CD4-positive, alpha-beta memory T cell (primary cell): ENCODE results near the gene LFNG. TPM values are rescaled to one million over a fixed set of nuclear protein-coding genes. Genes with fewer than 3 reads are reported as not detected.
A peak's percentile ranks its signal among the peaks of the same experiment; 100 is the strongest.

ENCODE experiments used
- CTCF ChIA-PET: fragments of 350-600 bp; sonication (Branson Sonifier 250); formaldehyde crosslinking; loops from one replicate; lab custom pipeline; 2021; ENCODE audit warnings: inconsistent platforms; ENCODE audit not compliant: partially characterized antibody; lab: Charles Lee
- POLR2A ChIA-PET: fragments of 350-600 bp; sonication (Branson Sonifier 250); formaldehyde crosslinking; loops from one replicate; lab custom pipeline; 2021; ENCODE audit not compliant: partially characterized antibody; lab: Charles Lee
- DNase-seq, 5 donors: peaks; one replicate each; pipeline versions ENCODE4 v3.0.0 to v3.0.0-alpha.2; 2020 to 2022; ENCODE audit warnings: mixed read lengths in 1 of 5
- H3K27ac ChIP-seq: one replicate; pipeline ENCODE4 v1.7.0; 2013; ENCODE audit warnings: low read depth, low read length
- H3K27me3 ChIP-seq: 2 replicates; pipeline ENCODE4 v1.7.0; 2013; ENCODE audit warnings: mild to moderate bottlenecking, low read length, moderate library complexity; ENCODE audit not compliant: insufficient read depth
- H3K36me3 ChIP-seq: 2 replicates; pipeline ENCODE4 v1.7.0; 2013; ENCODE audit warnings: mild to moderate bottlenecking, low read length, moderate library complexity; ENCODE audit not compliant: insufficient read depth
- H3K4me1 ChIP-seq: 2 replicates; pipeline ENCODE4 v1.7.0; 2013; ENCODE audit warnings: mild to moderate bottlenecking, low read length, moderate library complexity; ENCODE audit not compliant: insufficient read depth
- H3K4me3 ChIP-seq, 2 donors: one replicate each; pipeline ENCODE4 v1.7.0; 2013; ENCODE audit warnings: low read length in 2 of 2, mild to moderate bottlenecking in 1 of 2
- H3K9me3 ChIP-seq, 2 donors: one replicate each; pipeline ENCODE4 v1.7.0; 2013; ENCODE audit warnings: low read length in 2 of 2, control low read depth in 1 of 2; ENCODE audit not compliant: control insufficient read depth in 1 of 2
- H3K27ac Mint-ChIP-seq, 7 donors: one replicate each; pipeline ENCODE4 v1.8.0; 2020 to 2021; ENCODE audit warnings: mixed read lengths in 7 of 7, mild to moderate bottlenecking in 6 of 7, inconsistent platforms in 3 of 7, moderate library complexity in 3 of 7
- H3K27me3 Mint-ChIP-seq, 2 donors: one replicate each; pipeline ENCODE4 v1.8.0; 2020 to 2021; ENCODE audit warnings: mixed read lengths in 2 of 2
- H3K36me3 Mint-ChIP-seq, 2 donors: one replicate each; pipeline ENCODE4 v1.8.0; 2020 to 2021; ENCODE audit warnings: mixed read lengths in 2 of 2, inconsistent platforms in 1 of 2, mild to moderate bottlenecking in 1 of 2
- H3K4me1 Mint-ChIP-seq, 4 donors: one replicate each; pipeline ENCODE4 v1.8.0; 2020 to 2021; ENCODE audit warnings: mixed read lengths in 4 of 4, mild to moderate bottlenecking in 1 of 4
- H3K4me3 Mint-ChIP-seq, 8 donors: one replicate each; pipeline ENCODE4 v1.8.0; 2020 to 2021; ENCODE audit warnings: mixed read lengths in 8 of 8, mild to moderate bottlenecking in 7 of 8, moderate library complexity in 6 of 8, inconsistent platforms in 3 of 8
- H3K9me3 Mint-ChIP-seq, 8 donors: one replicate each; pipeline ENCODE4 v1.8.0; 2020 to 2021; ENCODE audit warnings: mixed read lengths in 8 of 8, mild to moderate bottlenecking in 5 of 8, inconsistent platforms in 3 of 8, moderate library complexity in 1 of 8
- intact Hi-C: fragments of 100-400 bp; cut with micrococcal nuclease; formaldehyde crosslinking; loops from one replicate; pipeline ENCODE4 v1.15.1; 2023
- polyA plus RNA-seq, 2 donors: library from polyadenylated mRNA; unstranded; fragments of 300-500 nt; fragmentation: Illumina TruSeq; gene quantifications; one replicate each; pipeline ENCODE4 v1.2.3, GENCODE V29; 2021
- total RNA-seq, 2 experiments: library from RNA; stranded (reverse); gene quantifications; one replicate each; pipeline ENCODE4 v1.2.3, GENCODE V29; 2021

The LFNG gene
- total and polyA plus RNA-seq, 4 experiments from 2014 or later = 0.09 to 127 (median 64.3) TPM

GRCh38 chr7:2493205-2494164 is 26.1 kb upstream of the LFNG start:
- H3K4me3 Mint-ChIP-seq = no peak overlapping the region
- Histone ChIP-seq H3K4me1 (no peaks in the 10 kb centered on the region), H3K27me3 (no peaks in the 10 kb centered on the region), H3K36me3 (no peaks in the 10 kb centered on the region), H3K27ac (no peak overlapping the region), H3K9me3 (no peaks in the 10 kb centered on the region), H3K4me3 (no peak overlapping the region)
- peaks cover 2 to 3% of the 10 kb centered on the region in 2 donors for H3K27me3 Mint-ChIP-seq
- intact Hi-C loops = no loop called here
- peaks cover 0 to 2% (median 0%) of the 10 kb centered on the region in 8 donors for H3K9me3 Mint-ChIP-seq
- no peaks in the 10 kb centered on the region for H3K36me3 Mint-ChIP-seq
- peak overlapping the region in 1 of 7 donors; percentile 64 for H3K27ac Mint-ChIP-seq
- CTCF ChIA-PET = no interaction called here
- H3K4me1 Mint-ChIP-seq = peaks cover 0 to 8% (median 4%) of the 10 kb centered on the region in 4 donors
- POLR2A ChIA-PET = no interaction called here
- DNase-seq = no peak

GRCh38 chr7:2494191-2495130 is 25.1 kb upstream of the LFNG start:
- Histone ChIP-seq H3K36me3 (no peaks in the 10 kb centered on the region), H3K4me1 (no peaks in the 10 kb centered on the region), H3K27me3 (no peaks in the 10 kb centered on the region), H3K9me3 (no peaks in the 10 kb centered on the region), H3K4me3 (no peak overlapping the region), H3K27ac (no peak overlapping the region)
- Mint-ChIP-seq H3K27me3 (peaks cover 0 to 3% of the 10 kb centered on the region in 2 donors), H3K4me1 (peaks cover 0 to 5% (median under 1%) of the 10 kb centered on the region in 4 donors), H3K27ac (no peak overlapping the region), H3K36me3 (no peaks in the 10 kb centered on the region), H3K9me3 (peaks cover 0 to 2% (median 0%) of the 10 kb centered on the region in 8 donors), H3K4me3 (no peak overlapping the region)
- POLR2A ChIA-PET = no interaction called here
- DNase-seq = no peak
- CTCF ChIA-PET = no interaction called here
- intact Hi-C loops = no loop called here

GRCh38 chr7:2495418-2496299 is 23.9 kb upstream of the LFNG start:
- no peak overlapping the region for H3K4me3 Mint-ChIP-seq
- no peaks in the 10 kb centered on the region for H3K36me3 ChIP-seq
- DNase-seq = peak in 1 of 5 donors; percentile 13
- peaks cover 0 to 2% (median 0%) of the 10 kb centered on the region in 8 donors for H3K9me3 Mint-ChIP-seq
- H3K36me3 Mint-ChIP-seq = no peaks in the 10 kb centered on the region
- ChIA-PET CTCF (no interaction called here), POLR2A (no interaction called here)
- intact Hi-C loops = no loop called here
- H3K27me3 Mint-ChIP-seq = peaks cover 0 to 3% of the 10 kb centered on the region in 2 donors
- no peaks in the 10 kb centered on the region for H3K9me3 ChIP-seq
- H3K4me3 ChIP-seq = no peak overlapping the region
- peaks cover 0 to 5% (median under 1%) of the 10 kb centered on the region in 4 donors for H3K4me1 Mint-ChIP-seq
- H3K27ac Mint-ChIP-seq = no peak overlapping the region
- H3K27ac ChIP-seq = no peak overlapping the region
- no peaks in the 10 kb centered on the region for H3K4me1 ChIP-seq
- H3K27me3 ChIP-seq = no peaks in the 10 kb centered on the region

- no peaks in the 10 kb centered on the region for H3K36me3 ChIP-seq
- Mint-ChIP-seq H3K4me1 (peaks cover 0 to 4% (median under 1%) of the 10 kb centered on the region in 4 donors), H3K36me3 (no peaks in the 10 kb centered on the region), H3K4me3 (no peak overlapping the region), H3K27ac (no peak overlapping the region), H3K9me3 (peaks cover 0 to 1% (median 0%) of the 10 kb centered on the region in 8 donors), H3K27me3 (peaks cover 0 to 3% of the 10 kb centered on the region in 2 donors)
- ChIA-PET CTCF (interaction anchor here (0.6 kb wide), 1 partner anchor 9 kb away, joined by 4 read pairs; no protein-coding TSS in a partner anchor), POLR2A (no interaction called here)
- peak in 1 of 5 donors; percentile 24 for DNase-seq
- no peak overlapping the region for H3K4me3 ChIP-seq
- no peaks in the 10 kb centered on the region for H3K27me3 ChIP-seq
- H3K9me3 ChIP-seq = no peaks in the 10 kb centered on the region
- intact Hi-C loops = no loop called here
- no peak overlapping the region for H3K27ac ChIP-seq
- H3K4me1 ChIP-seq = no peaks in the 10 kb centered on the region
Observed at GRCh38 chr7:2496375-2496774, 23.2 kb upstream of the LFNG start.

- peak in 1 of 5 donors; percentile 18 for DNase-seq
- no peak overlapping the region for H3K27ac Mint-ChIP-seq
- CTCF ChIA-PET = interaction anchor here (0.6 kb wide), 1 partner anchor 10 kb away, joined by 4 read pairs; no protein-coding TSS in a partner anchor
- H3K27ac ChIP-seq = no peak overlapping the region
- H3K4me3 ChIP-seq = no peak overlapping the region
- peaks cover 0 to 1% (median under 1%) of the 10 kb centered on the region in 4 donors for H3K4me1 Mint-ChIP-seq
- no peak overlapping the region for H3K4me3 Mint-ChIP-seq
- POLR2A ChIA-PET = no interaction called here
- H3K9me3 Mint-ChIP-seq = no peaks in the 10 kb centered on the region
- no peaks in the 10 kb centered on the region for H3K36me3 ChIP-seq
- intact Hi-C loops = no loop called here
- peaks cover 0 to 3% of the 10 kb centered on the region in 2 donors for H3K27me3 Mint-ChIP-seq
- no peaks in the 10 kb centered on the region for H3K27me3 ChIP-seq
- no peaks in the 10 kb centered on the region for H3K4me1 ChIP-seq
- no peaks in the 10 kb centered on the region for H3K36me3 Mint-ChIP-seq
- H3K9me3 ChIP-seq = no peaks in the 10 kb centered on the region
Observed at GRCh38 chr7:2497065-2497464, 22.5 kb upstream of the LFNG start.

- ChIA-PET POLR2A (interaction anchor here (1.3 to 5.2 kb wide), 2 partner anchors 11 to 13 kb away, joined by 7 to 27 read pairs; no protein-coding TSS in a partner anchor), CTCF (no interaction called here)
- H3K4me3 Mint-ChIP-seq = no peak overlapping the region
- no peaks in the 10 kb centered on the region for H3K9me3 Mint-ChIP-seq
- H3K27me3 Mint-ChIP-seq = peaks cover 0 to 3% of the 10 kb centered on the region in 2 donors
- peak in 1 of 5 donors; percentile 16 for DNase-seq
- H3K27ac Mint-ChIP-seq = no peak overlapping the region
- no peaks in the 10 kb centered on the region for H3K36me3 Mint-ChIP-seq
- Histone ChIP-seq H3K27me3 (no peaks in the 10 kb centered on the region), H3K4me3 (no peak overlapping the region), H3K27ac (no peak overlapping the region), H3K4me1 (no peaks in the 10 kb centered on the region), H3K9me3 (no peaks in the 10 kb centered on the region), H3K36me3 (no peaks in the 10 kb centered on the region)
- intact Hi-C loops = no loop called here
- peaks cover 0 to 1% (median 0%) of the 10 kb centered on the region in 4 donors for H3K4me1 Mint-ChIP-seq
Observed at GRCh38 chr7:2497500-2498336, 21.9 kb upstream of the LFNG start.
